WERI-Rb-1 (cell line): ENCODE measurements around the gene TAF9B.

Experiments used
- DNase-seq: peaks from one replicate; pipeline ENCODE4 v3.0.0-alpha.2; 2020
- H3K27ac ChIP-seq: fragments of 250-450 bp; sonication (Bioruptor Pico); 2 replicates; pipeline ENCODE4 v1.5.1; 2020; ENCODE audit warnings: mild to moderate bottlenecking, moderate library complexity
- H3K27me3 ChIP-seq: fragments of 250-450 bp; sonication (Bioruptor Pico); 2 replicates; pipeline ENCODE4 v1.5.1; 2021; ENCODE audit warnings: mild to moderate bottlenecking, low read depth, moderate library complexity; ENCODE audit not compliant: insufficient read depth, severe bottlenecking
- H3K36me3 ChIP-seq: fragments of 250-450 bp; sonication (Bioruptor Pico); 2 replicates; pipeline ENCODE4 v1.5.1; 2020; ENCODE audit warnings: mild to moderate bottlenecking, moderate library complexity
- H3K4me3 ChIP-seq: 2 replicates; pipeline ENCODE4 v1.5.1; 2011; ENCODE audit warnings: low read depth, mild to moderate bottlenecking, control low read depth, low read length
- H3K9me3 ChIP-seq: fragments of 250-450 bp; sonication (Bioruptor Pico); 2 replicates; pipeline ENCODE4 v1.5.1; 2021; ENCODE audit warnings: mild to moderate bottlenecking, moderate library complexity; ENCODE audit not compliant: severe bottlenecking
- CTCF ChIP-seq: IDR thresholded peaks from 2 replicates; pipeline ENCODE4 v1.5.1; 2011; ENCODE audit warnings: low read depth, mild to moderate bottlenecking, control low read depth, inconsistent platforms, low read length

Gene TAF9B

GRCh38 chrX:78125148-78125547 is 14.3 kb downstream of the TAF9B start:
- H3K27me3 ChIP-seq = no peaks in the 10 kb centered on the region
- no peak for DNase-seq
- peaks cover 22% of the 10 kb centered on the region for H3K36me3 ChIP-seq
- no peaks in the 10 kb centered on the region for H3K9me3 ChIP-seq
- H3K27ac ChIP-seq = no peak overlapping the region
- H3K4me3 ChIP-seq = no peak overlapping the region
- TF ChIP-seq CTCF = no peak

DNA sequence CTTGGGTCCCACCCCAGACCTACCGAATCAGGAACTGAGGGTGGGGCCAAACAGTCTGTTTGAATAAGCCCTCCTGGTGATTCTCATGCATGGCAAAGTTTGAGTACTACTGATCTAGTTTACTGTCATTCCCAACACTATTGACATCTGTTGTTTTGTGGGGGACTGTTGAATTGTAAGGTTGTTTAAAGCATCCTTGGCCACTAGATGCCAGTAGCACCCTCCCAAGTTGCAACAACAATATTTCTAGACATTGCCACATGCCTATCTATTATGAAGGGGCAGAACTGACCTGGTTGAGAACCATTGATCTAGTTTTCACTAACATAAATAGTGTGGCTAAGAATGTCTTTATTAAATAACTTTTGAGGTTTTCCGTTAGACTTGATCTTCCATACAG is 15.1 kb downstream of the TAF9B start:
- no peak overlapping the region for H3K27ac ChIP-seq
- DNase-seq = no peak
- H3K9me3 ChIP-seq = no peaks in the 10 kb centered on the region
- no peak overlapping the region for H3K4me3 ChIP-seq
- TF ChIP-seq CTCF = peak; percentile 20; the same call in 1 of the 2 replicates
- H3K27me3 ChIP-seq = no peaks in the 10 kb centered on the region
- peaks cover 26% of the 10 kb centered on the region for H3K36me3 ChIP-seq

DNA sequence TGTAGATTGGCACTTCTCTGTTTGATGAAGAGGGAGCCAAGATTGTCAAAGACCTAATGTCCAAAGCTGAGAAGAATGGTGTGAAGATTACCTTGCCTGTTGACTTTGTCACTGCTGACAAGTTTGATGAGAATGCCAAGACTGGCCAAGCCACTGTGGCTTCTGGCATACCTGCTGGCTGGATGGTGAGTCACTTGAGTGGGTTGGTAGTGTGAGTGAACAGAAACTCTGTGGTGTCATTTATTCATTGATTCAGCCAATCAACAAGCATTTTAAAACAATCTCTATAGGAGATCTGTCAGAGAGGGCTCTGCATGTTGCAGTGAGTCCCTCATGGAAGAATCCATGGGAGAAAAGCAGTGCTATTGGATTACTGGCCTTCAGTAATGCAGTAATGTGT is 16.3 kb downstream of the TAF9B start:
- no peaks in the 10 kb centered on the region for H3K9me3 ChIP-seq
- no peak overlapping the region for H3K27ac ChIP-seq
- no peaks in the 10 kb centered on the region for H3K27me3 ChIP-seq
- H3K4me3 ChIP-seq = no peak overlapping the region
- DNase-seq = no peak
- H3K36me3 ChIP-seq = peaks cover 26% of the 10 kb centered on the region
- no peak for TF ChIP-seq CTCF

DNA sequence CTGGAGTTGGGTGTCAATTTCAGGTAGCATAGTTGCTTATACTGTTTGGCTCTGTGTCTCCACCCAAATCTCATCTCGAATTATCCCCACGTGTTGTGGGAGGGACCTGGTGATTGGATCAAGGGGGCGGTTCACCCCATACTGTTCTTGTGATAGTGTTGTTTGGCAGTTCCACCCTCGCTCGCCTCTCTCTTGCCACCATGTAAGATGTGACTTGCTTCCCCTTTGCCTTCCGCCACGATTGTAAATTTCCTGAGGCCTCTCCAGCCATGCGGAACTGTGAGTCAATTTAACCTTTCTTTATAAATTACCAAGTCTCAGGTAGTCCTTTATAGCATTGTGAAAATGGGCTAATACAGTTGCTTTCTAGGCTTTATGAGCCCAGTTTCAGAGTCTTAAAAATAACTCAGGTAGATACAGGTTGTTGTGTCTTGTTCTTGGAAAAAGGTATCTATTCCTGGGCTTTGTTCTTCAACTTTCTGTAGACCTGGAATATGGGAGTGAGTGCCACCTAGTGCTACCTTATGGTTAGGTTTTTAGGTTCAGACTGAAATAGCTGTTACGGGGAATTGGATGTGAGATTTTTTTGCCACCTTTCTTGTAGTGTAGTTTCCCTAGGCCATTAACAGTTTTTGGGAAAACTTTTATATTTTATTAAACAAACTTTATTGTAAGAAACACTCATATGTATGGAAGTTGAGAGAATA is 19.8 kb downstream of the TAF9B start:
- peak; percentile 26; the same call in 1 of the 2 replicates for TF ChIP-seq CTCF
- H3K36me3 ChIP-seq = peaks cover 41% of the 10 kb centered on the region

GRCh38 chrX:78118628-78119027 is 20.8 kb downstream of the TAF9B start:
- H3K4me3 ChIP-seq = no peak overlapping the region
- no peak for TF ChIP-seq CTCF
- H3K27me3 ChIP-seq = no peaks in the 10 kb centered on the region
- DNase-seq = no peak
- peaks cover 44% of the 10 kb centered on the region for H3K36me3 ChIP-seq
- no peaks in the 10 kb centered on the region for H3K9me3 ChIP-seq
- no peak overlapping the region for H3K27ac ChIP-seq

More for the DNA sequence above, 19.8 kb downstream of the TAF9B start:
- DNase-seq = no peak
- Histone ChIP-seq H3K27me3 (no peaks in the 10 kb centered on the region), H3K4me3 (no peak overlapping the region), H3K27ac (no peak overlapping the region), H3K9me3 (no peaks in the 10 kb centered on the region)

DNA sequence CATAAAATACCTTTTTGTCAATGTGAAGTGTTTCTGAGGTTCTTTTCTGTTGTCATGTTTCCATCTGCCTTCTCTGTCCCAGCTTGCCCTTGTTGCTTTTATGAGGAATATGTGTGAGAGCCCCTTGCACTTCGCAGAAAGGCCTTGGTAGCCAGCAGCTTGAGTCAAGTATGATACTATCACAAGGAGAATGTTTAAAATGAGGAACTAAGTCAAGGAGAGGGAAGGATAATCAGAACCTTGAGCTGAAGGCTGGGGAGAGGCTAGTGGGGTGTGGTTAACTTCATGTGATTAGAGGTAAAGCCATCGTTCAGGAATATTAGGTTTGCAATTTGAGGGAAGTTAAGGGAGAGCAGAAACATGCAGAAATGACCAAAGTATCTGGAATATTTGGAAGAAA is 22.7 kb downstream of the TAF9B start:
- no peaks in the 10 kb centered on the region for H3K9me3 ChIP-seq
- no peak for DNase-seq
- H3K27ac ChIP-seq = no peak overlapping the region
- H3K27me3 ChIP-seq = no peaks in the 10 kb centered on the region
- TF ChIP-seq CTCF = no peak
- peaks cover 45% of the 10 kb centered on the region for H3K36me3 ChIP-seq
- no peak overlapping the region for H3K4me3 ChIP-seq
